Upper lobe of right lung (tissue), 1 donor: ENCODE data around the gene PRDM5. TPM values are rescaled to one million over a fixed set of nuclear protein-coding genes. Genes with fewer than 3 reads are reported as not detected.

Experiments used
- ATAC-seq: fragments of 200-7000 bp; cut with Tn5 transposase; one replicate; pipeline ENCODE4 v1.9.1; 2020; ENCODE audit warnings: mild to moderate bottlenecking, moderate library complexity
- DNase-seq: peaks from one replicate; pipeline ENCODE4 v3.0.0-alpha.2; 2020
- H3K27ac ChIP-seq: fragments of 200-600 bp; one replicate; pipeline ENCODE4 v1.8.0; 2022
- H3K27me3 ChIP-seq: fragments of 200-600 bp; one replicate; pipeline ENCODE4 v1.8.0; 2022; ENCODE audit warnings: mild to moderate bottlenecking
- H3K36me3 ChIP-seq: fragments of 200-600 bp; one replicate; pipeline ENCODE4 v1.8.0; 2022
- H3K4me1 ChIP-seq: fragments of 200-600 bp; one replicate; pipeline ENCODE4 v1.8.0; 2022
- H3K4me3 ChIP-seq: fragments of 200-600 bp; one replicate; pipeline ENCODE4 v1.8.0; 2022; ENCODE audit warnings: mild to moderate bottlenecking
- H3K9me3 ChIP-seq: fragments of 200-600 bp; one replicate; pipeline ENCODE4 v1.8.0; 2022
- CTCF ChIP-seq: fragments of 200-600 bp; IDR thresholded peaks from one replicate; pipeline ENCODE4 v1.8.0; 2022; ENCODE audit warnings: antibody characterized with exemption
- intact Hi-C: fragments of 100-400 bp; cut with DNase I; formaldehyde crosslinking; loops from one replicate; pipeline ENCODE4 v1.11.0; 2022
- total RNA-seq: library from RNA; stranded (reverse); fragmentation: NEBNext Ultra II Directional; extraction: Animal tissue kit (Norgen Biotek cat#: 25700); gene quantifications from one replicate; pipeline ENCODE4 v1.2.1, GENCODE V29; 2021
- donor health status: DM: no; HTN: yes; CAD: no; lungs with severe emphysema.

The PRDM5 gene
- total RNA-seq, 1 donor from 2014 or later: 17.0 TPM

GRCh38 chr4:120733054-120733453 lies 189.5 kb downstream of the PRDM5 start:
- Histone ChIP-seq H3K36me3 (no peaks in the 10 kb centered on the region), H3K9me3 (no peaks in the 10 kb centered on the region), H3K27ac (no peak overlapping the region), H3K4me1 (no peaks in the 10 kb centered on the region), H3K4me3 (no peak overlapping the region), H3K27me3 (no peaks in the 10 kb centered on the region)
- intact Hi-C loops: no loop called here
- no peak for TF ChIP-seq CTCF
- ATAC-seq (no peak), DNase-seq (no peak)

- no peak for ATAC-seq
- H3K9me3 ChIP-seq: no peaks in the 10 kb centered on the region
- no peak overlapping the region for H3K27ac ChIP-seq
- no peaks in the 10 kb centered on the region for H3K4me1 ChIP-seq
- no peak for TF ChIP-seq CTCF
- no peaks in the 10 kb centered on the region for H3K36me3 ChIP-seq
- intact Hi-C loops: no loop called here
- DNase-seq: no peak
- H3K27me3 ChIP-seq: no peaks in the 10 kb centered on the region
- no peak overlapping the region for H3K4me3 ChIP-seq
Measured at GRCh38 chr4:120731561-120731960, 191.0 kb downstream of the PRDM5 start.

- DNase-seq (no peak), ATAC-seq (no peak)
- no peaks in the 10 kb centered on the region for H3K36me3 ChIP-seq
- intact Hi-C loops: no loop called here
- no peaks in the 10 kb centered on the region for H3K9me3 ChIP-seq
- no peak for TF ChIP-seq CTCF
- H3K27me3 ChIP-seq: no peaks in the 10 kb centered on the region
- no peak overlapping the region for H3K4me3 ChIP-seq
- no peaks in the 10 kb centered on the region for H3K4me1 ChIP-seq
- no peak overlapping the region for H3K27ac ChIP-seq
Measured at GRCh38 chr4:120730777-120731320, 191.7 kb downstream of the PRDM5 start.

- H3K4me1 ChIP-seq: no peaks in the 10 kb centered on the region
- no peaks in the 10 kb centered on the region for H3K9me3 ChIP-seq
- intact Hi-C loops: no loop called here
- H3K27ac ChIP-seq: no peak overlapping the region
- ATAC-seq: no peak
- no peaks in the 10 kb centered on the region for H3K36me3 ChIP-seq
- no peak overlapping the region for H3K4me3 ChIP-seq
- H3K27me3 ChIP-seq: no peaks in the 10 kb centered on the region
- no peak for TF ChIP-seq CTCF
- no peak for DNase-seq
Measured at GRCh38 chr4:120728892-120729675, 193.4 kb downstream of the PRDM5 start.

- intact Hi-C loops: no loop called here
- ATAC-seq (no peak), DNase-seq (no peak)
- Histone ChIP-seq H3K4me1 (no peaks in the 10 kb centered on the region), H3K27ac (no peak overlapping the region), H3K4me3 (no peak overlapping the region), H3K9me3 (no peaks in the 10 kb centered on the region), H3K27me3 (no peaks in the 10 kb centered on the region), H3K36me3 (no peaks in the 10 kb centered on the region)
- no peak for TF ChIP-seq CTCF
Measured at GRCh38 chr4:120725639-120726580, 196.6 kb downstream of the PRDM5 start.
